ENCODE measurements around the gene ASPM.

DNA sequence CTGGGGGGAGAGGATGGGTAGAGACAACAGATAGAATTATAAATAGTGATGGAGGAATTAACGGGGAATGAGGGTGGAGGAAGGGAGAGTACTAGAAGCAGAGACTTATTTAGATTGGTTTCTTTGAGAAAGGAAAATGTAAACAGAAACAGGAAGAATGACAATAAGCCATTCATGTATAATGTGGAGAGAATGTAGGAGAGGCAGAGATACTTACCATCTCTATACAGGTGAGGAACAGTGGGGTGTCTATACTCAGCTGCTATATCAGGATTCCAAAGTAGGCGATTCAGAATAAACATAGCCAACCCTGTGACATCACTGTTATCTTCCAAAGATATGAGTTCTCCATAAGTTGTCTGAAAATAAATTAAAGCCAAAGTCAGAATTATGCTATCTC lies 16.8 kb downstream of the ASPM start:
- TF ChIP-seq CTCF (IDR thresholded peaks at IDR 0.05) (no peak), EZH2 (IDR thresholded peaks at IDR 0.05; ENCODE audit: borderline replicate concordance, insufficient read depth, low read depth, low read length, poor library complexity, severe bottlenecking) (no peak)

All from B cell (primary cell).